ENCODE data around the gene NRDC.

- TF ChIP-seq CTCF (IDR thresholded peaks at IDR 0.05) (no peak), POLR2A (IDR thresholded peaks at IDR 0.05) (no peak), EP300 (IDR thresholded peaks at IDR 0.05) (no peak)
These were observed 34.6 kb downstream of the NRDC start for GRCh38 chr1:51843948-51844347.

Data from suprapubic skin (tissue), 3 donors.